ENCODE measurements around the gene CEP83. TPM values are rescaled to one million over a fixed set of nuclear protein-coding genes. Genes with fewer than 3 reads are reported as not detected.

The CEP83 gene
- total RNA-seq, 2 donors from 2014 or later, result 6.8 to 26.5 TPM

GRCh38 chr12:94491489-94491888 is 31.8 kb upstream of the CEP83 start:
- Histone ChIP-seq H3K9me3 (no peaks in the 10 kb centered on the region), H3K4me3 (no peak overlapping the region), H3K27me3 (replicated peaks; ENCODE audit: insufficient read depth) (no peaks in the 10 kb centered on the region), H3K27ac (no peak overlapping the region), H3K36me3 (no peaks in the 10 kb centered on the region), H3K4me1 (replicated peaks) (no peaks in the 10 kb centered on the region)
- intact Hi-C loops (cut with DNase I), result no loop called here
- no peak for DNase-seq (ENCODE audit: low spot score)
- TF ChIP-seq POLR2A (IDR thresholded peaks at IDR 0.05) (no peak), POLR2AphosphoS5 (IDR thresholded peaks at IDR 0.05) (no peak)
- TF ChIP-seq, protein P1, sequence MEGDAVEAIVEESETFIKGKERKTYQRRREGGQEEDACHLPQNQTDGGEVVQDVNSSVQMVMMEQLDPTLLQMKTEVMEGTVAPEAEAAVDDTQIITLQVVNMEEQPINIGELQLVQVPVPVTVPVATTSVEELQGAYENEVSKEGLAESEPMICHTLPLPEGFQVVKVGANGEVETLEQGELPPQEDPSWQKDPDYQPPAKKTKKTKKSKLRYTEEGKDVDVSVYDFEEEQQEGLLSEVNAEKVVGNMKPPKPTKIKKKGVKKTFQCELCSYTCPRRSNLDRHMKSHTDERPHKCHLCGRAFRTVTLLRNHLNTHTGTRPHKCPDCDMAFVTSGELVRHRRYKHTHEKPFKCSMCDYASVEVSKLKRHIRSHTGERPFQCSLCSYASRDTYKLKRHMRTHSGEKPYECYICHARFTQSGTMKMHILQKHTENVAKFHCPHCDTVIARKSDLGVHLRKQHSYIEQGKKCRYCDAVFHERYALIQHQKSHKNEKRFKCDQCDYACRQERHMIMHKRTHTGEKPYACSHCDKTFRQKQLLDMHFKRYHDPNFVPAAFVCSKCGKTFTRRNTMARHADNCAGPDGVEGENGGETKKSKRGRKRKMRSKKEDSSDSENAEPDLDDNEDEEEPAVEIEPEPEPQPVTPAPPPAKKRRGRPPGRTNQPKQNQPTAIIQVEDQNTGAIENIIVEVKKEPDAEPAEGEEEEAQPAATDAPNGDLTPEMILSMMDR (IDR thresholded peaks at IDR 0.05), result no peak
- WGBS, result 91% methylated on average over 2 of the region's 2 CpGs

DNA sequence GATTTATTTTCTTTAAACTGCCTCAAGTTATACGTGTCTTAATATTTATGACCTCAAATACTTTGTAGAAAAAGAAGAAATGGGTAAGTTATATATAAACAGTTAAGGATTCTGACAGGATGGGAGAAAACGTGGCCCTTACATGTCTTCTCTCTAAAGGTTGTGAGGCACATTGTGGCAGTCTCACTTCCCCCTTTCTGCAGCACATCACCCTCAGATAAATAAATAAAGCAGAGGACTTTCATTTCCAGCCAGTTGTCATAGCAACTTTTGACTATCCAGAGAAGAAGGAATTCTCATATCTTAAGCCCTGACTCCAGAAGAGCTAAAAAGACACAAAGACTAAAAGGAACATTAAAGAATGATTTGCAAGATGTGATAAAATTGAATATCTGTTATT is 28.8 kb upstream of the CEP83 start:
- Histone ChIP-seq H3K36me3 (no peaks in the 10 kb centered on the region), H3K9me3 (no peaks in the 10 kb centered on the region), H3K27me3 (replicated peaks; ENCODE audit: insufficient read depth) (no peaks in the 10 kb centered on the region), H3K27ac (no peak overlapping the region), H3K4me3 (no peak overlapping the region), H3K4me1 (replicated peaks) (no peaks in the 10 kb centered on the region)
- WGBS, result 14% methylated on average over 2 of the region's 2 CpGs
- TF ChIP-seq POLR2A (IDR thresholded peaks at IDR 0.05), result no peak
- no peak for TF ChIP-seq POLR2AphosphoS5 (IDR thresholded peaks at IDR 0.05)
- TF ChIP-seq, protein P1 (IDR thresholded peaks at IDR 0.05), result no peak
- DNase-seq (ENCODE audit: low spot score), result no peak
- intact Hi-C loops (cut with DNase I), result no loop called here

- WGBS, result 16% methylated on average over 1 of the region's 1 CpG
- no peaks in the 10 kb centered on the region for H3K36me3 ChIP-seq
- no peaks in the 10 kb centered on the region for H3K27me3 ChIP-seq (replicated peaks; ENCODE audit: insufficient read depth)
- no peak for TF ChIP-seq POLR2AphosphoS5 (IDR thresholded peaks at IDR 0.05)
- TF ChIP-seq, protein P1 (IDR thresholded peaks at IDR 0.05), result no peak
- no peak for TF ChIP-seq POLR2A (IDR thresholded peaks at IDR 0.05)
- no peaks in the 10 kb centered on the region for H3K4me1 ChIP-seq (replicated peaks)
- DNase-seq (ENCODE audit: low spot score), result no peak
- intact Hi-C loops (cut with DNase I), result no loop called here
- H3K27ac ChIP-seq, result no peak overlapping the region
- H3K9me3 ChIP-seq, result no peaks in the 10 kb centered on the region
- no peak overlapping the region for H3K4me3 ChIP-seq
Measured at GRCh38 chr12:94481734-94482133, 22.1 kb upstream of the CEP83 start.

GRCh38 chr12:94469522-94469921 is 9.9 kb upstream of the CEP83 start:
- H3K36me3 ChIP-seq, result no peaks in the 10 kb centered on the region
- no peaks in the 10 kb centered on the region for H3K27me3 ChIP-seq (replicated peaks; ENCODE audit: insufficient read depth)
- no peak overlapping the region for H3K27ac ChIP-seq
- no peaks in the 10 kb centered on the region for H3K9me3 ChIP-seq
- no peak overlapping the region for H3K4me3 ChIP-seq
- H3K4me1 ChIP-seq (replicated peaks), result no peaks in the 10 kb centered on the region
- 89% methylated on average over 8 of the region's 8 CpGs for WGBS
- no peak for TF ChIP-seq POLR2AphosphoS5 (IDR thresholded peaks at IDR 0.05)
- TF ChIP-seq, protein P1 (IDR thresholded peaks at IDR 0.05), result no peak
- no peak for TF ChIP-seq POLR2A (IDR thresholded peaks at IDR 0.05)
- no peak for DNase-seq (ENCODE audit: low spot score)
- intact Hi-C loops (cut with DNase I), result no loop called here

DNA sequence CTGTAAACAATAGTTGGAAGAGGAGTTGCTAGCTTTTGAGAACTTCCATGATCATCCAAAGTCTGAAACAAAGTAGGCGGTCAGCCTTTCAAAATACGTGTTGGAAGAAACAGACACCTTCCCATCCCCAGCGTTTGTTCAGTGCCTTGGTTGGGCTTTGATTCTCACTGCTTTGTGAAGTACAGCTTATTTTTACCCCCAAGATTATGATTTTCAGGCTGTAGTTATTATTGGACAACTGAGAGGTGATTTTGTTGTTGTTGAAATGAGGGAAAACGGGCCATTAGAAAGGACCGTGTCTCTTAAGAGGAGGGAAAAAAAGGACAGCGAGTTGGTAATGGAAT is 921 bp upstream of the CEP83 start:
- no peaks in the 10 kb centered on the region for H3K27me3 ChIP-seq (replicated peaks; ENCODE audit: insufficient read depth)
- no peaks in the 10 kb centered on the region for H3K4me1 ChIP-seq (replicated peaks)
- TF ChIP-seq, protein P1 (IDR thresholded peaks at IDR 0.05), result no peak
- no peak for TF ChIP-seq POLR2AphosphoS5 (IDR thresholded peaks at IDR 0.05)
- TF ChIP-seq POLR2A (IDR thresholded peaks at IDR 0.05), result no peak
- DNase-seq (ENCODE audit: low spot score), result no peak
- intact Hi-C loops (cut with DNase I), result no loop called here
- no peaks in the 10 kb centered on the region for H3K9me3 ChIP-seq
- no peaks in the 10 kb centered on the region for H3K36me3 ChIP-seq
- WGBS, result 14% methylated on average over 6 of the region's 6 CpGs
- peak overlapping the region; percentile 88 to 90 for H3K27ac ChIP-seq
- H3K4me3 ChIP-seq, result peak overlapping the region; percentile 66 to 77

All from prostate gland (tissue), 2 donors.